ENCODE data around the gene LAX1. TPM values are rescaled to one million over a fixed set of nuclear protein-coding genes. Genes with fewer than 3 reads are reported as not detected.

Gene LAX1
- total and polyA plus RNA-seq, 2 experiments from 2014 or later, result not detected

DNA sequence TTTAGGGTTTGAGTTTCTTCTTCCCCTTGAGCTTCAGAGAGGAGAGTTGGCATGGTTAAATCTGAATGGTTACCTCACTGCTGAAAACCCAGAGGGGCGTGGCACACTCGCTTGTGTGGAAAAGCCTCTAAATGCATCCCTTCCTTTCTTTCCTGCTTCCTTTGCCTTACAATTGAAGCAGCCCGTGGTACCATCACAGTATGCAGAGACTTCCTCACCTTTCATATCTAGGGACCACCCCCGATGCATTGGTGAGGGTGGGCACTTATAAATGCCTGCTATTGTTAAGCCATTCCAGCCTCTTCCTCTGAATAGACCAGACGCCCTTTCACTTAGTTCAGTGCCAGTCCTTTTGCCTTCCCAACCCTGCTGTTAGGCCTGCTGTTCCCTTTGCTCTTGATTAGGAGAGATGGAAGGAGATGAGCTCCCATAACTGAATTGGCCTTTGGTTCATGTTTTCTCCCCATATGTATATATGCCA, 21.9 kb upstream of the LAX1 start:
- no peaks in the 10 kb centered on the region for H3K9me3 ChIP-seq (ENCODE audit: low read depth)
- H4K20me1 ChIP-seq (ENCODE audit: insufficient read depth, poor library complexity, severe bottlenecking), result no peaks in the 10 kb centered on the region
- no peak overlapping the region for H3K4me2 ChIP-seq
- H3K9me2 ChIP-seq (replicated peaks; ENCODE audit: insufficient read depth), result no peaks in the 10 kb centered on the region
- 85% methylated on average over 5 of the region's 5 CpGs for WGBS (ENCODE audit: low lambda C conversion rate, missing lambda C conversion rate)
- H3K27ac ChIP-seq, result no peak overlapping the region
- TF ChIP-seq EZH2phosphoT487 (IDR thresholded peaks at IDR 0.05; ENCODE audit: low read depth, severe bottlenecking, unreplicated experiment), result no peak
- TF ChIP-seq, protein P1, sequence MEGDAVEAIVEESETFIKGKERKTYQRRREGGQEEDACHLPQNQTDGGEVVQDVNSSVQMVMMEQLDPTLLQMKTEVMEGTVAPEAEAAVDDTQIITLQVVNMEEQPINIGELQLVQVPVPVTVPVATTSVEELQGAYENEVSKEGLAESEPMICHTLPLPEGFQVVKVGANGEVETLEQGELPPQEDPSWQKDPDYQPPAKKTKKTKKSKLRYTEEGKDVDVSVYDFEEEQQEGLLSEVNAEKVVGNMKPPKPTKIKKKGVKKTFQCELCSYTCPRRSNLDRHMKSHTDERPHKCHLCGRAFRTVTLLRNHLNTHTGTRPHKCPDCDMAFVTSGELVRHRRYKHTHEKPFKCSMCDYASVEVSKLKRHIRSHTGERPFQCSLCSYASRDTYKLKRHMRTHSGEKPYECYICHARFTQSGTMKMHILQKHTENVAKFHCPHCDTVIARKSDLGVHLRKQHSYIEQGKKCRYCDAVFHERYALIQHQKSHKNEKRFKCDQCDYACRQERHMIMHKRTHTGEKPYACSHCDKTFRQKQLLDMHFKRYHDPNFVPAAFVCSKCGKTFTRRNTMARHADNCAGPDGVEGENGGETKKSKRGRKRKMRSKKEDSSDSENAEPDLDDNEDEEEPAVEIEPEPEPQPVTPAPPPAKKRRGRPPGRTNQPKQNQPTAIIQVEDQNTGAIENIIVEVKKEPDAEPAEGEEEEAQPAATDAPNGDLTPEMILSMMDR (IDR thresholded peaks at IDR 0.05; ENCODE audit: poor library complexity), result no peak
- H3K4me3 ChIP-seq, result no peak overlapping the region
- no peaks in the 10 kb centered on the region for H3K4me1 ChIP-seq (ENCODE audit: insufficient read depth)
- no peak for DNase-seq (ENCODE audit: low spot score)
- no peaks in the 10 kb centered on the region for H3K36me3 ChIP-seq (replicated peaks; ENCODE audit: insufficient read depth, low read depth)
- no peak overlapping the region for H2AFZ ChIP-seq
- no peaks in the 10 kb centered on the region for H3K79me2 ChIP-seq
- H3K27me3 ChIP-seq, result no peaks in the 10 kb centered on the region

DNA sequence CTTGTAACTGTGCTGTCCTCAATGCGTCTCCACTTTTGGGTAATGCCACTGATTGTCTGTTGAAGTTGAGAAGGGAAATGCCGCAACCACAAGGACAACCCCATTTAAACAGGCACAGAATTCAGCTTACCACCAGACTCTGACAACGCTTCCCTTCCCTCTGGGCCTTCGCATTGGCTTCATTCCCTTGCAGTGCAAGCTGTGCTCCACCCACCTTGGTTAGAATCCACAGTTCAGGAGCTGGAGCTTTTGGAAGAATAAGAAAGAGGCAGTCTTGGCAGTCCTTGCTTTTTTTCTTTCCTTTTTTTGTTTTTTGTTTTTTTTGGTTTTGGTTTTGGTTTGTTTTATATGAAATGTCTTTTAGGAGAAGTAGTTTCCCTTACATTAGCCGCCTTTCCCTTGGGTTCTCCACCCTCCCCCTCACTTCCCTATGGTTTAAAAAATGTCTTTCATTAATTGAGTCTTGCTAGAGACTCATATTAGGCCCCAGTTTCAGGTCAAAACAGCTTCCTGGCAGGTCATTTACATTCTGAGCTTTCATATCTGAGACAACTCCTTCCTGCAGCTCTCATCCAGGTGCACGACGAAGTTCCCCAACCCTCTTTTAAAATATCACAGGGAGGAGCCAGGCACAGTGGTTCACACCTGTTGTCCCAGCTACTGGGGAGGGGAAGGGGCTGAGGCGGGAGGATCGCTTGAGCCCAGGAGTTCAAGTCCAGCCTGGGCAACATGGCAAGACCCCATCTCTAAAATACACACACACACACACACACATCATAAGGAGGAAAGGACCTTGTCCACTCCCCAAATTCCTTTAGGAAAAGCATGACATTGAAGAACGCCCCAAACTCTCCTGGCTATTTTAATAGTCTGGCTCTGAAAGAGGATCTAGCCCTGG, 20.7 kb upstream of the LAX1 start:
- Histone ChIP-seq H3K4me3 (no peak overlapping the region), H3K4me1 (ENCODE audit: insufficient read depth) (no peaks in the 10 kb centered on the region), H3K9me2 (replicated peaks; ENCODE audit: insufficient read depth) (no peaks in the 10 kb centered on the region), H3K27ac (no peak overlapping the region), H3K36me3 (replicated peaks; ENCODE audit: insufficient read depth, low read depth) (no peaks in the 10 kb centered on the region), H3K27me3 (no peaks in the 10 kb centered on the region), H3K79me2 (no peaks in the 10 kb centered on the region), H3K9me3 (ENCODE audit: low read depth) (no peaks in the 10 kb centered on the region), H2AFZ (no peak overlapping the region), H3K4me2 (no peak overlapping the region), H4K20me1 (ENCODE audit: insufficient read depth, poor library complexity, severe bottlenecking) (no peaks in the 10 kb centered on the region)
- TF ChIP-seq, protein P1 (IDR thresholded peaks at IDR 0.05; ENCODE audit: poor library complexity), result no peak
- TF ChIP-seq EZH2 (IDR thresholded peaks at IDR 0.05; ENCODE audit: borderline replicate concordance) (no peak), EZH2phosphoT487 (IDR thresholded peaks at IDR 0.05; ENCODE audit: low read depth, severe bottlenecking, unreplicated experiment) (no peak)
- 95% methylated on average over 10 of the region's 10 CpGs for WGBS (ENCODE audit: low lambda C conversion rate, missing lambda C conversion rate)
- DNase-seq (ENCODE audit: low spot score), result no peak

DNA sequence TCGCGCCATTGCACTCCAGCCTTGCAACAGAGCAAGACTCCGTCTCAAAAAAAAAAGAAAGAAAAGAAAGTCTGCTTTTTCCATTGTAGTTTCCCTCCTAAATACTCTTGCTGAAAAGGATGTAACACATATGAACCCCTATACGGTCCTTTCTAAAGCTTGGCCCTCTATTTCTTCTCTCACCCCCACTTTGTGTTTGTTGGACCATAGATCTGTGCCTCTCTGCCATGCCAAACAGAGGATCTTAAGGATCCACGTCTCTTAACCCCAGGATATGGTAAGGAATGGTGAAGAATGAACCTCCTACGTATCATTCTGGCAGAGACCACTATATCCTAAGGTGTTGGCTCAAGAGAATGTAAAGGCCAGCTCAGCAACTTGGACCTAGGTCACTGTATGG, 18.7 kb upstream of the LAX1 start:
- no peaks in the 10 kb centered on the region for H3K9me2 ChIP-seq (replicated peaks; ENCODE audit: insufficient read depth)
- no peak for DNase-seq (ENCODE audit: low spot score)
- H2AFZ ChIP-seq, result no peak overlapping the region
- H3K9me3 ChIP-seq (ENCODE audit: low read depth), result no peaks in the 10 kb centered on the region
- no peak overlapping the region for H3K4me3 ChIP-seq
- no peaks in the 10 kb centered on the region for H3K36me3 ChIP-seq (replicated peaks; ENCODE audit: insufficient read depth, low read depth)
- no peaks in the 10 kb centered on the region for H4K20me1 ChIP-seq (ENCODE audit: insufficient read depth, poor library complexity, severe bottlenecking)
- H3K4me1 ChIP-seq (ENCODE audit: insufficient read depth), result no peaks in the 10 kb centered on the region
- H3K79me2 ChIP-seq, result no peaks in the 10 kb centered on the region
- no peaks in the 10 kb centered on the region for H3K27me3 ChIP-seq
- H3K27ac ChIP-seq, result no peak overlapping the region
- TF ChIP-seq EZH2 (IDR thresholded peaks at IDR 0.05; ENCODE audit: borderline replicate concordance) (no peak), EZH2phosphoT487 (IDR thresholded peaks at IDR 0.05; ENCODE audit: low read depth, severe bottlenecking, unreplicated experiment) (no peak)
- TF ChIP-seq, protein P1 (IDR thresholded peaks at IDR 0.05; ENCODE audit: poor library complexity), result no peak
- WGBS (ENCODE audit: low lambda C conversion rate, missing lambda C conversion rate), result 97% methylated on average over 6 of the region's 6 CpGs
- no peak overlapping the region for H3K4me2 ChIP-seq

Data from hepatocyte (in vitro differentiated cells).